Astrocyte (in vitro differentiated cells and primary cell): ENCODE results near the gene CALR3.

ENCODE experiments used
- CTCF ChIP-seq: IDR thresholded peaks from 2 replicates; pipeline ENCODE4 v1.5.1; 2011; ENCODE audit warnings: low read depth, mild to moderate bottlenecking, inconsistent platforms, low read length, moderate library complexity; ENCODE audit not compliant: insufficient read depth
- EZH2 ChIP-seq: IDR thresholded peaks from 2 replicates; pipeline ENCODE4 v1.6.1; 2012; ENCODE audit warnings: mild to moderate bottlenecking, low read length, inconsistent platforms; ENCODE audit not compliant: insufficient read depth

DNA sequence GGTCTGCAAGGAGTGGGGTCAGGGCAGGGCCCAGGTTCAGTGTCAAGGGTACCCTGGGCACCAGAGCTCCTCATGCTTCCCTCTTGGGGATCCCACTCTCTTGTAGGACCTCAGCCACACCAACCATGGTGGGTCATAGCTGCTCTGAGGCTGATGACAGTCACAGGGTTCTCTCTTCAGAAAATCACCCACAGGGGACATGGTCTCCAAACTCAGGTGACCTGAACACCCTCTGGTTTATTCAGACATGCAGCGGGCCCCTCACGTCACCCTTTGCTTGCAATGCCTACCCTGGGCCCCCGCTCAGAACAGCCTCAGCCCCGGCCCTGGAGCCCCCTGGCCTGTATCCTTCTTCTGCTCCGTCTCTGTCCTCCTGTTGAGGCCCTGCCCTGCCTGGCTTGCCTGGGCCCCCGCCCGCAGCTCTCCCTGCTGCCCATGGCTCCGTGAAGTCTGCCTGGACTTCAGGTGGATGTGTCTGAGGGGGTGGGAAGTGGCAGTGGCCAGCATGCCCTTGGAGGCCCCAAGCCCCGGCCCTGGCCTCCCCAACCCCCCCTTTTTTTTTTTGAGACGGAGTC is 25.8 kb upstream of the CALR3 start:
- TF ChIP-seq CTCF (no peak), EZH2 (no peak)
